ENCODE data around the gene NMNAT3.

NMNAT3 gene

DNA sequence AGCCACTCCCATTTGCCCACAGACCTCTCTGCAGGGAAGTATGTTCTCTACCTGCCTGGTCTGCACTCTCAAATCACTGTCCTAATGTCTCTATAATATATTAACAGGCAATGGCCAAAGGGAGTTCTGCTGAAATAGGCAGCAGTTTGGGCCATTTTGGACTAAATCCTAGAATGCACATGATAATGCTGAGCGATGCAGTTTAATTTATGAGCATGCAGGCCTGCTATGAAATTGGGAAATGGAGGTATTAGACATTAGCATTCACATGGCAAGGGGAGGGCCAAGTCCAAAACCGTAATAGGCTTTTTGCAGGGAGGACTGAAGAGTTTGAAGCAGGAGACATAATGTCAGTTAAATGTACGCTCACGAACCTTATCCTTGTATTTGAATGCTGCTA is 31.3 kb downstream of the NMNAT3 start:
- Histone ChIP-seq H3K27me3 (replicated peaks) (no peaks in the 10 kb centered on the region), H3K27ac (no peak overlapping the region), H3K4me3 (ENCODE audit: low read depth, low read length) (no peak overlapping the region), H3K36me3 (replicated peaks) (no peaks in the 10 kb centered on the region)
- in situ Hi-C loops (cut with HindIII; ENCODE audit: low pct_ligation_motif_present, low sequenced_read_pairs), result no loop called here
- TF ChIP-seq, protein P1, sequence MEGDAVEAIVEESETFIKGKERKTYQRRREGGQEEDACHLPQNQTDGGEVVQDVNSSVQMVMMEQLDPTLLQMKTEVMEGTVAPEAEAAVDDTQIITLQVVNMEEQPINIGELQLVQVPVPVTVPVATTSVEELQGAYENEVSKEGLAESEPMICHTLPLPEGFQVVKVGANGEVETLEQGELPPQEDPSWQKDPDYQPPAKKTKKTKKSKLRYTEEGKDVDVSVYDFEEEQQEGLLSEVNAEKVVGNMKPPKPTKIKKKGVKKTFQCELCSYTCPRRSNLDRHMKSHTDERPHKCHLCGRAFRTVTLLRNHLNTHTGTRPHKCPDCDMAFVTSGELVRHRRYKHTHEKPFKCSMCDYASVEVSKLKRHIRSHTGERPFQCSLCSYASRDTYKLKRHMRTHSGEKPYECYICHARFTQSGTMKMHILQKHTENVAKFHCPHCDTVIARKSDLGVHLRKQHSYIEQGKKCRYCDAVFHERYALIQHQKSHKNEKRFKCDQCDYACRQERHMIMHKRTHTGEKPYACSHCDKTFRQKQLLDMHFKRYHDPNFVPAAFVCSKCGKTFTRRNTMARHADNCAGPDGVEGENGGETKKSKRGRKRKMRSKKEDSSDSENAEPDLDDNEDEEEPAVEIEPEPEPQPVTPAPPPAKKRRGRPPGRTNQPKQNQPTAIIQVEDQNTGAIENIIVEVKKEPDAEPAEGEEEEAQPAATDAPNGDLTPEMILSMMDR (IDR thresholded peaks at IDR 0.05; ENCODE audit: low read depth, low read length, missing control alignments), result no peak
- no peak for DNase-seq

DNA sequence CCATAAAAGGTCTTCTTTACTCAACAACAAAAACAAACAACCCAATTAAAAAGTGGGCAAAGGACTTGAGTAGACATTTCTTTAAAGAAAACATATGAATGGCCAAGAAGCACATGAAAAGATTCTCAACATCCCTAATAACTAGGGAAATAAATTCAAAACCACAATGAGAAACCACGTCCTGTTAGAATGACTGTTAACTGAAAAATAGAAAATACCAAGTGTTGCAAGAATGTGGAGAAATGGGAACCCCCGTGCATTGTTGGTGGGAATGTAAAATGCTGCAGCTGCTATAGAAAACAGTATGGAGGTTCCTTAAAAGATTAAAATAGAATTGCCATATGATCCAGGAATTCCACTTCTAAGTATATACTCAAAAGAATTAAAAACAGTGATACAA is 34.8 kb downstream of the NMNAT3 start:
- in situ Hi-C loops (cut with HindIII; ENCODE audit: low pct_ligation_motif_present, low sequenced_read_pairs), result no loop called here
- DNase-seq, result no peak
- no peak overlapping the region for H3K4me3 ChIP-seq (ENCODE audit: low read depth, low read length)
- TF ChIP-seq, protein P1 (IDR thresholded peaks at IDR 0.05; ENCODE audit: low read depth, low read length, missing control alignments), result no peak
- no peaks in the 10 kb centered on the region for H3K36me3 ChIP-seq (replicated peaks)
- no peaks in the 10 kb centered on the region for H3K27me3 ChIP-seq (replicated peaks)
- no peak overlapping the region for H3K27ac ChIP-seq

GRCh38 chr3:139640456-139640855 is 37.3 kb downstream of the NMNAT3 start:
- Histone ChIP-seq H3K4me3 (ENCODE audit: low read depth, low read length) (no peak overlapping the region), H3K27ac (no peak overlapping the region), H3K36me3 (replicated peaks) (no peaks in the 10 kb centered on the region), H3K27me3 (replicated peaks) (no peaks in the 10 kb centered on the region)
- TF ChIP-seq, protein P1 (IDR thresholded peaks at IDR 0.05; ENCODE audit: low read depth, low read length, missing control alignments), result no peak
- DNase-seq, result no peak
- in situ Hi-C loops (cut with HindIII; ENCODE audit: low pct_ligation_motif_present, low sequenced_read_pairs), result no loop called here

GRCh38 chr3:139639662-139640061 is 38.1 kb downstream of the NMNAT3 start:
- H3K27me3 ChIP-seq (replicated peaks), result no peaks in the 10 kb centered on the region
- no peak overlapping the region for H3K4me3 ChIP-seq (ENCODE audit: low read depth, low read length)
- TF ChIP-seq, protein P1 (IDR thresholded peaks at IDR 0.05; ENCODE audit: low read depth, low read length, missing control alignments), result no peak
- H3K27ac ChIP-seq, result no peak overlapping the region
- in situ Hi-C loops (cut with HindIII; ENCODE audit: low pct_ligation_motif_present, low sequenced_read_pairs), result no loop called here
- no peak for DNase-seq
- H3K36me3 ChIP-seq (replicated peaks), result no peaks in the 10 kb centered on the region

DNA sequence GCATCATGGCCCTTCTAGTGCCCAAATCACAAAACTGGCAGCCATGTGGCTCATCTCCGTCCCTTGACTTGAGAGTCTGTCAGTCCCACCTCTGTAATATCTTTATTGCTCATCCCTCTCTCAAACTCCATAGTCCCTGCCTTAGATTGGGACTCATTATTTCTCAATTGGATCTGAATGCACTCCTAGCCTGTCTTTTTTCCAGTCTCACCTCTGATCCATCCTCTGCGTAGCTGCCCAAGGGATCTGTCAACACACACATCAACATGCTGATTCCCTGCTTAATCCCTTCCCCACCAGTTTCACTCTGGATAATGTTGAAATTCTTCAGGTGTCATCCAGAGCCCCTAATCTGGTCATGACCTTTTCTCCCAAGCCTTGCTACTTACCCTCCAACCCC is 39.3 kb downstream of the NMNAT3 start:
- H3K36me3 ChIP-seq (replicated peaks), result no peaks in the 10 kb centered on the region
- DNase-seq, result no peak
- H3K27ac ChIP-seq, result no peak overlapping the region
- H3K27me3 ChIP-seq (replicated peaks), result no peaks in the 10 kb centered on the region
- no peak overlapping the region for H3K4me3 ChIP-seq (ENCODE audit: low read depth, low read length)
- in situ Hi-C loops (cut with HindIII; ENCODE audit: low pct_ligation_motif_present, low sequenced_read_pairs), result no loop called here
- TF ChIP-seq, protein P1 (IDR thresholded peaks at IDR 0.05; ENCODE audit: low read depth, low read length, missing control alignments), result no peak

DNA sequence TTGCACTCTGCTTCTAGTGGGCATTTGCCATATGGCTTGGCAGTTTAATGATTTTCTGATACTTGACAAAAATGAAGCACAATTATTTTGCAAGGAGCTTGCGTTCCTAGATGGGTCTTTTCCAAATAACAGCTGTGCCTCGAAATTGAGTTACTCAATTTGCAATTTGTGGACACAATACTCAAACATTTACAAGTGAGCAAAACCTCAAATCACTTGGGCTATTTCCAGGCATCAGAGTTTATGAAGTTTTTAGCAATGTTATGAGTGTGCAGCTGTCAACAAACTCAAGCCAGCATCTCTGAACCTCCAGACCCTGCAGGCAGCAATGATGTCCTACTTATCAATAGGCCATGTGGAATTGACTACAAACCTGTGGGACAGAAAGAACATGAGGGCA is 41.3 kb downstream of the NMNAT3 start:
- Histone ChIP-seq H3K27me3 (replicated peaks) (no peaks in the 10 kb centered on the region), H3K36me3 (replicated peaks) (no peaks in the 10 kb centered on the region), H3K4me3 (ENCODE audit: low read depth, low read length) (no peak overlapping the region), H3K27ac (no peak overlapping the region)
- no peak for DNase-seq
- in situ Hi-C loops (cut with HindIII; ENCODE audit: low pct_ligation_motif_present, low sequenced_read_pairs), result no loop called here
- TF ChIP-seq, protein P1 (IDR thresholded peaks at IDR 0.05; ENCODE audit: low read depth, low read length, missing control alignments), result no peak
